Frontal cortex (tissue), 4 donors: Measurements from ENCODE around the gene SEC22C. TPM values are rescaled to one million over a fixed set of nuclear protein-coding genes. Genes with fewer than 3 reads are reported as not detected.

Experiments
- DNase-seq, 2 donors: peaks; one replicate each; pipeline ENCODE4 v3.0.0; 2012; ENCODE audit warnings: low spot score in 2 of 2
- FAIRE-seq: peaks from 2 replicates; lab custom pipeline; 2012; peaks lifted over from hg19 to GRCh38; lab: Jason Lieb, UNC
- total RNA-seq: library from RNA; depleted of rRNA; stranded (reverse); fragments of >200 nt; gene quantifications from one replicate; pipeline ENCODE4 v1.2.3, GENCODE V29; 2014
- donor health status: control.
- donor health status: control.
- donor health status: control.

Gene SEC22C
- total RNA-seq, 1 donor from 2014 or later: 64.4 TPM

- FAIRE-seq (no peak), DNase-seq (no peak)
Measured at GRCh38 chr3:42516443-42516842, 65.3 kb downstream of the SEC22C start.

GRCh38 chr3:42515976-42516375 lies 65.8 kb downstream of the SEC22C start:
- DNase-seq: no peak
- no peak for FAIRE-seq

- no peak for FAIRE-seq
- DNase-seq: no peak
Measured at GRCh38 chr3:42515391-42515916, 66.3 kb downstream of the SEC22C start.

GRCh38 chr3:42514876-42515275 lies 66.9 kb downstream of the SEC22C start:
- DNase-seq: no peak
- no peak for FAIRE-seq

- no peak for FAIRE-seq
Measured at GRCh38 chr3:42513521-42513920, 68.2 kb downstream of the SEC22C start.

GRCh38 chr3:42513121-42513520 lies 68.6 kb downstream of the SEC22C start:
- FAIRE-seq (no peak), DNase-seq (no peak)

More at GRCh38 chr3:42513521-42513920, 68.2 kb downstream of the SEC22C start:
- DNase-seq: no peak

GRCh38 chr3:42511736-42512135 lies 70.0 kb downstream of the SEC22C start:
- FAIRE-seq (no peak), DNase-seq (no peak)

GRCh38 chr3:42511201-42511600 lies 70.6 kb downstream of the SEC22C start:
- FAIRE-seq (no peak), DNase-seq (no peak)

GRCh38 chr3:42510325-42510724 lies 71.4 kb downstream of the SEC22C start:
- DNase-seq: no peak
- no peak for FAIRE-seq

GRCh38 chr3:42509111-42509510 lies 72.7 kb downstream of the SEC22C start:
- DNase-seq (no peak), FAIRE-seq (no peak)

GRCh38 chr3:42508562-42508961 lies 73.2 kb downstream of the SEC22C start:
- DNase-seq: no peak
- FAIRE-seq: no peak

GRCh38 chr3:42507761-42508335 lies 73.9 kb downstream of the SEC22C start:
- no peak for FAIRE-seq
- no peak for DNase-seq

- no peak for FAIRE-seq
- DNase-seq: no peak
Measured at GRCh38 chr3:42507252-42507651, 74.5 kb downstream of the SEC22C start.

GRCh38 chr3:42505849-42506410 lies 75.8 kb downstream of the SEC22C start:
- no peak for FAIRE-seq
- no peak for DNase-seq

GRCh38 chr3:42505128-42505848 lies 76.5 kb downstream of the SEC22C start:
- no peak for DNase-seq
- FAIRE-seq: no peak

- no peak for DNase-seq
Measured at GRCh38 chr3:42504334-42505127, 77.2 kb downstream of the SEC22C start.

GRCh38 chr3:42503957-42504333 lies 77.8 kb downstream of the SEC22C start:
- no peak for DNase-seq
- no peak for FAIRE-seq

More at GRCh38 chr3:42504334-42505127, 77.2 kb downstream of the SEC22C start:
- no peak for FAIRE-seq

- FAIRE-seq: no peak
Measured at GRCh38 chr3:42503251-42503924, 78.4 kb downstream of the SEC22C start.

GRCh38 chr3:42502429-42503250 lies 79.1 kb downstream of the SEC22C start, which contains the start of gene VIPR1:
TSS of gene VIPR1 (plus strand) at chr3:42502643. CDS start at chr3:42502736, 93 bp downstream.
- DNase-seq: peak; percentile 88 to 92
- no peak for FAIRE-seq

More at GRCh38 chr3:42503251-42503924, 78.4 kb downstream of the SEC22C start:
- no peak for DNase-seq
